HG03095 (cell line): Measurements from ENCODE around the gene CD164.
"Not testable (repeated sequence)": the region's sequence is repeated elsewhere in the genome, so short reads cannot be mapped to it uniquely, and the experiment has no call there.

Source experiments
- ATAC-seq: cut with Tn5 transposase; IDR thresholded peaks from one replicate; pipeline ENCODE4 v1.9.1; 2021; ENCODE audit warnings: moderate library complexity; ENCODE audit not compliant: unreplicated experiment

The CD164 gene

DNA sequence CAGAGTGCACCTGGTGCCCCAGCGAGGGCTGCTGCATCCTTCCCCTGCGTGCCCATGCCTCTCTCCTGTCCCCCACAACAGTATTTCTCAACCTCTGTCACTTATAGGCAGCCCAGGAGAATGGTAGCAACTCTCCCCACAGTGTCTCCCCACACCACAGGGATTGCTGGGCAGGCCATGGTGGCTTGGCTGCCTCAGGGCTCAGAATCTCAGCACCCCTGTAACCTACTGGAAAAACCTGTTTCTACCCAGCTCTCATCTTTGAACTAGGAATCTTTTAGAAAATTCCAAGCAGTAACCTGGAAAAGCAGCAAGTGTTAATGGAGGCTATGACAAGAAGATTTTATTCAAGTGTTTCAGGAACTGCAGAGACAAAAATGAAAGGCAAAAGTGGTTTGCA is 38.0 kb downstream of the CD164 start:
- no peak for ATAC-seq

DNA sequence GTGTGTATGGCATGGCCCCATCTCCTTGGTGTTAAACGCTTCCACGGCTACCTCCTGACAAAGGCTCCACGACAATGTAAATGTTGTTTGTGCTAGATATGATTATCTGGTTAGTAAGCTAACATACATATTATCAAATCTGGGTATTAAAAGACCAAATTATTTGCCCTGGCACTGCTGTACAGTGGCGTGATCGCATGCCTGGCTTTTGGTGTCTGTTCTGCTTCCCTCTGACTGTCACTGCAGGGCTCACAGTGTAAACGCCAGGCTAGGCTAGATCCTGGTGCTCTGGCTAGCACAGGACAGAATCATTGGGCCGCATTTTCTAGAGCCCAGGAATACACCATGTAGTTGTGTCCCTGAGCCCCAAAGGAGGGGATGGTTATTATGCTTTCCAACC is 38.7 kb downstream of the CD164 start:
- ATAC-seq = no peak

DNA sequence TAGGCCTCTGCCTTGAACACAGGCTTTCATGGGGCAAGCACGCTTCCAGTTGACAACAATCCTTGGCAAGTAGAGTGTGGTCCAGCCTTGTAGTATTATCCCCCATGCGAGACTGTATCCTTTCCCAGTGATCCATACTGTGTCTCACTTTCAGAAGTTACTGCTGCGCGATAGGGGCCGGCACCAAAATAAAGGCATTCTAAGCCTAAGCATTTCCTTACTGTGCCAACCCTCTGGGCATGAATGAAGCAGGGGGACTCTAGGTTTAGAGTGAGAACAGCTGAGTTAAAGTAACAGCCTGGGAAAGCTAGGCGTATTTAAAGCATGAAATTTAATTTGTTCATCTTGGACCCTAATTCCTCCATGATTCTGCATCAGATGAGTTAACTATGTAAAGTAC is 39.4 kb downstream of the CD164 start:
- ATAC-seq = no peak

DNA sequence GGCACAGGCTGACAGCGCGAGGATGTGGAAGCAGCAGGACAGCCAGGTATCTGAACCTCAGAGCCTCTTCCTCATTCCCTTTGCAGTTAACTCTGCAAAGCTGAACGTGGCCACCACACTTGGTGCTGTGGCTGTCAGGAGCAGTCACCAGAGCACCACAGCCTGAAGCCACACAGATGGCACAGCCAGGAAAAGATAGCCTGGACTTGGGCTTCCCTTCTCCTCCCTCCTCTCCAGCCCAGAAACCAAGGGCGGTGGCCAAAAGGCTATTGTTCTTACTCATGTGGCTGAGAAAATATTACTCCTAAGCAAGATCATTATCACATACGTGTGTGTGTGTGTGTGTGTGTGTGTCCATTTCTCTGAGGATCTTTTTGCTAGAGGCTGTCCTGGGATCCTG is 39.8 kb downstream of the CD164 start:
- ATAC-seq = no peak

DNA sequence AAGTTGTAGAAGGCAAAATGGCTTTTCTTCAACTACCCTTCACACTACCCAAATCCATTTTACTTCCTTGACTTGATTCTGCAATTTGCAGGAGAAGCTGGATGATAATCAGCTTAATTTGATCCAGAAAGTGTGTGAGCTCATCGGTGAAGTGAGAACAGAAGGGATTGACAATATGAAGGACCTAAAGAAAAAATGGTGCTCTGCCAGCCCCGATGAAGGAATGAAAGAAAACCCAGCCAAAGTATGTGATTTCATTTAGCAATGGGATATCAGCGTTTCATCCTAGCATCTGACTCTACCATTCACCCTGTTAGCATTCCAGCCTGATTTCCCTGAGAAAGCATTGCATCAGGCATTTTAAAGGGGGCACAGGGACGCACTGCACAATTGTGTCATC is 41.5 kb downstream of the CD164 start:
- no peak for ATAC-seq

DNA sequence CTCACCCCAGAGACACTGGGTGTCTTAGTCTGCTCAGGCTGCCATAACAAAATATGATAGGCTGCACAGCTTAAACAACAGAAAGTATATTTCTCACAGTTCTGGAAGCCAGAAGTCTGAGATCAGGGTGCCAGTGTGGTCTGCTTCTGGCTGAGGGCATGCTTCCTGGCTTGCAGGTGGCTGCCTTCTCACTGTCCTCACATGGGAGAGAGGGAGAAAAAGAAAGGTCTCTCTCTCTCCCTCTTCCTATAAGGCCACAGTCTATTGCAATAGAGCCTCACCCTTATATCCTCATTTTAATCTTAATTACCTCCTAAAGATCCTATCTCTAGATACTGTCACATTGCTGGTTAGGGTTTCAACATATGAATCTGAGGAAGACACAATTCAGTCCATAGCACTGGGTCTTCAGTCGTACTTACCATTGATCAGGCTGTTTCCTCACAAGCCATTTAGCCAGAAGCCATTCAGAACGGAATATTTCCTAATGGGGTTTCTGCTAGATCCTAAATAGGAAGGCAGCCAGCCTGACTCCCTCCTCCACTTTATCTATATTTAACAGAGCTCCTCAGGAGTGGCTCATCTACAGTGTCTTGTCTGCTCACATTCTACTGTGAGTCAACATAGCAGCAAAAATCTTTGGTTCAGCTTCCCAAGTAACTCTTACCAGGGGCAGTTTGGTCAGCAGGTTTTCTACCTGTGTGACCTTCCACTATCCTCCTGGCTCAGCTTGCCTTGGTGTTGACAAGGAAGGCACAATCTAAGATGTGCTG is 42.2 kb downstream of the CD164 start:
- no peak for ATAC-seq

DNA sequence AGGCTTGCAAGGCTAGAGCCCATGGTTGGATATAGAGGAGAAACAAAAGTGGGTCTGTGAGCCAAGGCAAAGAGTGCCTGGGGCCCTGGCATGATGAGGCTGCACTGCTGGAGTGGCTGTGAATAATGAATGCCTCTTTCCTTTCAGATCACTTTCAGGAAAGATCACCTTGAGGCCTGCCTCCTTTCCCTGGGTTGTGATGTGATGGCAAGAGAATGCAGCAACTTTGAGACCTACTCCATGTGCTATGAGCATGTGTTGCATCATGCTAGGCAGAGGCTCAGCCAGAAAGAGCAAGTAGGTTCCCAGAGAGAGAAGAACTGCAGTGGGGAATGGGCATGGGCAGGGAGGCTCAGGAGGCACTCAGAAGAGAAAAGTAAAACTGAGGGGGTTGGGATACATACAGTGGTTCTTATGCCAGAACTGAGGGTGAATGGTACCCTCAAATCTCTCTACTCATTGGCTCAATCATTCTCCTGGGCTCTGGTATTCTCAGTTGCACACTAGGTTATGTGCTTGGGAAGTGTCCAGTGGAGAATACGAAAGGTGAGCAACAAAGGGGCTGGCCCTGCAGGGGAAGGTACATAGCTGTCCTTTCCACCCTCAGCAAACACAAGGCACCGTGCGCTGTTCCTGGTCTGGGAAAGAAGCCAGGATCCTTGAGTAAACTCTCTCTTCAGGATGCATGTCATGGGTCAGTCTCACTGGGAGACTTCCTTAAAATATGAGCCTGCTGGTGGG is 45.9 kb downstream of the CD164 start:
- no peak for ATAC-seq

DNA sequence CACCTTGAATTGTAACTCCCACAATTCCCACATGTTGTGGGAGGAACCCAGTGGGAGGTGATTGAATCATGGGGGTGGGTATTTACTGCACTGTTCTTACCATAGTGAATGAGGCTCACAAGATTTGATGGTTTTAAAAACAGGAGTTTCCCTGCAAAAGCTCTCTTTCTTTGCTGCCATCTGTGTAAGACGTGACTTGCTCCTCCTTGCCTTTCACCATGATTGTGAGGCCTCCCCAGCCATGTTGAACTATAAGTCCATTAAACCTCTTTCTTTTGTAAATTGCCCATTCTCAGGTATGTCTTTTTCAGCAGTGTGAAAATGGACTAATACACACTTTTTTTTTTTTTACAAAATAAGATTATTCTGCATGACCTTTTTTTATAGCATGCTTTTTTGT is 48.4 kb downstream of the CD164 start:
- not testable (repeated sequence) for ATAC-seq

DNA sequence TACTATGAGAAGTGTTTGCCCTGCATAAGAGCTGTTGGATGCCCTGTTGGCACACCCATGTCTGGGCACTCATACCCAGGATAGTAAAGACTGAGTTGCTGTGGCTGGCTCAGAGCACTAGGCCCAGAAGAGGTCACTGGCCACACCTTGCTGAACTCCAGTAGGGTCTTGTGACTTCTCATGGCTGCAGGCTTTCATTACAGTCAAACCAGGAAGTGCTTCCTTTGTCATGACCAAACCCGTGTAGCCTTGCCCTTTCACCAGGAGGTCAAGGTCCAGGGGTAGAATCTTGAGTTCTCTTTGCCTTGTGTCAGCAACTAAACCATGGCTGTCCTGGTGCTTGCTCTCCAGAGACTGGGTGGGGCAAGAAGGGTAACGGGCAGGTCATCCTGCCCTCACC is 49.5 kb downstream of the CD164 start:
- no peak for ATAC-seq

DNA sequence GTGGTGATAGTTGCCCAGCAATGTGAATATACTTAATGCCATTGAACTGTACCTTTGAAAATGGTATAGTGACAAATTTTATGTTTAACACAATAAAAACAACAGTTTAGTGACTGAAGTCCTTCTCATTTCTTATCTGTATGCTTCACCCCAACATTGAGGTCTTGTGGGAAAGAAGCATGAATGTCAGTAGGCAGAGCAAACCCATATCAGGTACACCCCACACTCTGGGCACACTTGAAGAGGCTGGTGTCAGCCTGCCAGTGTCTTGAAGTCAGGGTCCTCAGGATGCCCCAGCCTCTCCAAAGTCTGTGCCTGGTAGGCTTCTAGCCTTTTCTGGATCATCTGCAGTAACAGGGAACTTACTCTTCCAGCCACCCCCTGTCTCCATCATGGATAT is 51.2 kb downstream of the CD164 start:
- no peak for ATAC-seq

DNA sequence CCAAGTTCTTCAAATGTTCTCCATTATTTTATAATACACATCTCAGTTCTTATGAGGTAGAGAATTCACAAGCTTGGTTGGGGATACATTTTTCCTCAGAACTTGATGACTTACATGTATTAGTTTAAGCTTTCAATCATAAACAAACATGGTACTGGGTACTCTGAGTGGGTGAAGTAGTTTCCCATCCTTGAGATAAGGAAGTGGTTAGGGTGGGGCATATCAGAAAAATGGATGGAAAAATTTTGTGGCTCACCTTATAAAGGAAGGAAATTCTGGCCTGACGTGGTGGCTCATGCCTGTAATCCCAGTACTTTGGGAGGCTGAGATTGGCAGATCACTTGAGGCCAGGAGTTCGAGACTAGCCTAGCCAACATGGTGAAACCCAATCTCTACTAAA is 52.0 kb downstream of the CD164 start:
- no peak for ATAC-seq

DNA sequence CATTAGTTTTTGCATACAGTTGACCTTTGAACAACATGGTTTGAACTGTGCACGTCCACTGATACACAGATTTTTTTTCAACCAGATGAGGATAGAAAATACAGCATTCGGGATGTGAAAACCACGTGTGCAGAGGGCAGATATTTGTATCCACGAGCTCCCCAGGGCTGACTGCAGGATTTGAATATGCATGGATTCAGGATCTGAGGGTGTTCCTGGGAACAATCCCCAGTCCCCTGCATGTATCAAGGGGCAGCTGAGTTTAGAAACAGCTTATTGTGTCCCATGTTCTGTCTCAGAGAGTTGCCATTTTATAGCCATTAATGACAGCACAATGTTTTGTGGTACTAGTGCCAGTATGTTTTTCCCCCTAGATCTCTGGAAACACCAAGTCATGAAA is 53.6 kb downstream of the CD164 start:
- ATAC-seq = no peak

DNA sequence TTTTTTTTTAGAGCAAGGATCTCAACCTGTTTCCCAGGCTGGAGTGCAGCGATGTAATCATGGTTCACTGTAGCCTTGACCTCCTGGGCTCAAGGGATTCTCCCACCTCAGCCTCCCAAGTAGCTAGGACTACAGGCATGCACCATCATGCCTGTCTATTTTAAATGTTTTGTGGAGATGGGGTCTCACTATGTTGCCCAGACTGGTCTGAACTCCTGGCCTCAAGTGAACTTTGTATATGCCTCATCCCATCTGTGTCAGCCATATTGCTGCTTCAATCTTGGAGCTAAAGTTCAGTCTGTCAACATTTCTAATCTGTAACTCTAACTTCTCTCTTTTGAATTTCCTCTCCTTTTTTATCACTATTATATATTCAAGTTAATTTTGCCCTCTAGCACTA is 54.3 kb downstream of the CD164 start:
- ATAC-seq = no peak

DNA sequence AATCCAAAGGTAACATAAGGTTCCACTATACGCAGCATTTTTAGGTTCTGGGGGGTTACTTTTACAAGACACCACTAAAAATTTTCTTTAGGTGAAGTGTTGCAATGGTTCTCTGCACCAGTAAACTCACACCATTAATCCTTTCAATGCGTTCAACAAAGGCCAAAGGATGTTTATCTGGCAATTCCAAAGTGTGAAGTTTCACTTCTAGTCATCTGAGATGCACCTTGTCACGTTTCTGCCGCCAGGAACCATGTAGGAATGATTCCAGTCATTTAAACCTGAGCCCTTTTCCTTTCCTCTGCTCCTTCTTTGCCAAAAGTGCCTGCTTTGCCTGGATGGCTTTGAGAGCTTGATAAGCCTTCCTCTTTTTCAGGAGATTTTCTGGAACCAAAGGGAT is 54.8 kb downstream of the CD164 start:
- no peak for ATAC-seq

DNA sequence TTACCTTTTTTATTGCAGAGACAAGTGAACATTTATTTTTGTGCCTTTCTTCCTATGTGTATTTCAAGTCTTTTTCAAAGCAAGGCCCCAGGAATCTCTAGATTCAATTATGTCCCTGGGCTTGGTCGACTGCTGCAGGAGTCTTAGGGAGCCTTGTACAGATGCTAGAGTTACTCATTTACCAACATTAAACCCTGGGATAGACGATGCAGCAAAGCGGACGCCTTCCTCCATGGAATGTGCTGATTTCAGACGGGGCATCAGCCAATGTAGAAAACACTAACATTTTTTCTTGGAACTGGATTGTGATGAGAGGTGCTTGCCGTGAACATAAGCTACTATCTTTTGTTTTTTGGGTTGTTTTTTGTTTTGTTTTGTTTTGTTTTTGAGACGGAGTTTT is 55.9 kb downstream of the CD164 start:
- no peak for ATAC-seq

DNA sequence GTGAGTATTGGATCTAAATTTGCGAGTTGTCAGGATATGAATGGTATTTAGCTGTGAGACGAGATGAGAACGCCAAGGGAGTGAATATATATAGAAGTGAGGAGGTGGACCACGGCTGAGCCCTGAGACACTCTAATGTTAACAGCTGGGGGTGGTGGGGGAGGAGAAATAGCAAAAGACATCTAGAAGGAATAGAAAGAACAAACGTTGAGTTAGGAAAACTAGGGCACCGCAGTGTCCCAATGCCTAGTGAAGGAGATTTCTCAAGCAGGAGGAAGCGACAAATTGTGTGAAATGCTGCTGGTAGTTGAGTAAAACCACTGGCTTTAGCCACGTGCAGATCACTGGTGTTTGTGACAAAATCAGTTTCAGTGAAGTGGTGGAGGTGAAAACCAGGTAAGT is 56.9 kb downstream of the CD164 start:
- ATAC-seq = no peak

DNA sequence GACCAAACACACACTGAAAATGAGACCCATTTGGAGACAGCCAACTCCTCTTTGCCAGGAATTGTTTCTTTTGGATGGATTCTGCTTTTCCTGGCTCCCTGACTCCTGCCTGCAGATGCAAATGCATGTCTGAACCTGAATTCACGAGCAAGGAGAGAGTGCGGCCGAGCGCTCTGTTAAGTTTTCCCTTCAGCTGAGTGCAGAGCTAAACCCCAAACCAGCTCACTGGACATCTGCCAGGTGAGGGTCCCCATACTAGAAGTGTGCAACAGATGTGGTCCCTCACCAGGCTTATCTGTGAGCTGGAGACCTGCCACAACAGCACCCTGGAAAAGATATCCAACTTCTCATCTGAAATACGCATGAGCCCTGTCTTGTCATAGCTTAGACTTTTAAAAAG is 59.0 kb downstream of the CD164 start:
- ATAC-seq = no peak

DNA sequence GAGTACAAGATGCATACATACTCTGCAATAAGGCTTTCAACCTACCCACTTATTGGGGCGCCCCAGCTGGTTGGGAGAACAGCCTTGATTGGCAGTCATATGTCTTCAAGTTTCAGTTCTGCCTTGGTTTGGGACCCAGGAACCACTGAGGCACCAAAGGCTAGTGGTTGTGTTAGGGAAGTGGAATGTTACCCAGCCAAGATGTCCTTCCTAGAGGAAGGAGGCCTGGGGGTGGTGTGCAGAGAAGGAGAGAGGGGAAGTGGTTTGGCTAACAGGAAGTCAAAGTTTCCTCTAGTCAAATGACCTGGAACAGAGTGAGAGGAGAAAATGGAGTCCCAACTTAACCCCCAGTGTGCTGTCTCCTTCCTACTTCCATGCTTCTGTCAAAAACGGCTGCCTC is 59.4 kb downstream of the CD164 start:
- ATAC-seq = no peak

DNA sequence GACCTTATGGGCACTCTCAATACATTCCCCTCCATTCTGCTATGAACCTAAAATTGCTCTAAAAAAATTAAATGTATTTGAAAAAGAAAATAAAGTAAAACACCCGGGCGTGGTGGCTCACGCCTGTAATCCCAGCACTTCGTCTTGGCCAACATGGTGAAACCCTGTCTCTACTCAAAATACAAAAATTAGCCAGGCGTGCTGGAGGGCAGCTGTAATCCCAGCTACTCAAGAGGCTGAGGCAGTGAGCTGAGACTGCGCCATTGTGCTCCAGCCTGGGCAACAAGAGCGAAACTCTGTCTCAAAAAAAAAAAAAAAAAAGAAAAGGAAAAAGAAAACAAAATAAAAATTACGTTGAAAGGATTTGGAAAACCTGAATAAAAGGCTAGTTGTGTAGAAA is 60.5 kb downstream of the CD164 start:
- no peak for ATAC-seq

DNA sequence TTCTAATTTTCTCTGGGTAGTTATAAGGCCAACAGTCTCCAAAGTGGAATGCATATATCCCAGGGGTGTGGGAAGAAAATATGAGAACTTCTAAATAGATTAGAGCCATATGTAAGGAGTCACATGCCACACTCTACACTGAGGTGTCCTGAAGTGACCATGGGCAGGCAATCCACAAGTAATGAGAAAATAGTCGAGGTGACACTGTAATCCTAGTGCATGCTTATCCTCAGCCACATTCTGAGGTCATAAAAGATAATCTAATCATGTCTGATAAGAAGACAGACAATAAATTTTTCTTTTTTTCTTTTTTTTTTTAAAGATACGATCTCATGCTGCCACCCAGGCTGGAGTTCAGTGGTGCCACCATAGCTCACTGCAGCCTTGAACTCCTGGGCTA is 62.2 kb downstream of the CD164 start:
- no peak for ATAC-seq

DNA sequence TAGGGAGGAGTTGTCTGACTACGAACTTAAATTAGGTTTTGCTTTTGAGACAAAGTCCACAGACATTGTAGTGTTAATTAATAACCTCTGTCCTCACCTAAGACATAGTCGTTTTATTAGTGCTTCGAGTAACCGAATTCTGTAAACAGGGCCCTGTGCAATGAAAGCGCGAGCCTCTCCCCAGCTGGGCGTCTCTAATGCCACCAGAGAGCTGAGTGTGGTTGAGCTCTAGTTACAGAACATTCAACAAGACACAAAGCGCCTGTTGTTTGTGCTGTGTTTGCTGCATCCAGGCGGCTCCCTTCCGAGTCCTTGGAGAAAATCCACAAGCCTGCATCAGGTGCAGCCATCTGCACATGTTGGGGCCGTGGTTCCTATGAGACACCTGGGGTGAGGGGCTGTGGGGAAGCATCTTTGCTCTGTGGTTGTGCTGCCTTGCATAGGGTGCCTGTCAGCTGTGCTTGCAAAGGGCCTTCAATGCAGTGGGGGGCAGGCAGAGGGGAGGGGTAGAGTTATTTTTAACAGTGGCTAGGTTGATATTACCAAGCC is 63.9 kb downstream of the CD164 start:
- ATAC-seq = no peak

DNA sequence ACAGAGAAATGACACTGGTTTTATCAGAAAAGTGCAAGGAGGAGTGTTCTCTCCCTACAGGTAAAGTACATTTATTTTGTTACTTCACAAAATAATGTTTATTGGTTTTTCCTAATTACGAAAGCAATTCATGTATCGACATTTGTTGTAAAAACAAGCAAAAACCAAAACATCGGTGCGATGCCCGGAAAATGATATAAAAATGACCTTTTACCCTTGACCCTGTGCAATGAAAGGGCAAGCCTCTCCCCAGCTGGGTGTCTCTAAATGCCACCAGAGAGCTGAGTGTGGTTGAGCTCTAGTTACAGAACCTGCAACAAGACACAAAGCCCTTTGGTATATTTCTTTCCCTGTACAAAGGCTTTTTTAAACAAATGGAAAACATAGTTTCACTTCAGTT is 65.4 kb downstream of the CD164 start:
- no peak for ATAC-seq
